HG03139 (cell line): ENCODE results near the gene CAPS2.

ENCODE experiments used
- ATAC-seq: cut with Tn5 transposase; IDR thresholded peaks from one replicate; pipeline ENCODE4 v1.9.1; 2021; ENCODE audit not compliant: unreplicated experiment

Gene CAPS2

GRCh38 chr12:75305412-75306332 lies 24.5 kb downstream of the CAPS2 start:
- ATAC-seq: no peak

DNA sequence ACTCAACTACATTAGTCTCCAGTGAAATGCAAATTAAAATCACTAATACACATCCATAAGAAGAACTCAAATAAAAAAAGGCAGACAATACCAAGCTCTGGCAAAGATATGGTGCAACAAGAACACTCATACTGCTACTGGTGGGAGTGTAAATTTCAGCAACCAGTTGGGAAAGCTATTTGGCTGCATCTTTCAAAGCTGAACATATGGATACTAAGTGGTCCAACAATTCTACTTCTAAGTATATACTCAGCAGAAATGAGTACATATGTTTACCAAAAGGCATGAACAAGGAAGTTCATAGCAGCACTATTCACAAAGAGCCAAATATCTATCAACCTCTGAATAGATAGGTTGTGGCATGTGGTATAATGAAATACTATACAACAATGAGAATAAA lies 27.3 kb downstream of the CAPS2 start:
- no peak for ATAC-seq

DNA sequence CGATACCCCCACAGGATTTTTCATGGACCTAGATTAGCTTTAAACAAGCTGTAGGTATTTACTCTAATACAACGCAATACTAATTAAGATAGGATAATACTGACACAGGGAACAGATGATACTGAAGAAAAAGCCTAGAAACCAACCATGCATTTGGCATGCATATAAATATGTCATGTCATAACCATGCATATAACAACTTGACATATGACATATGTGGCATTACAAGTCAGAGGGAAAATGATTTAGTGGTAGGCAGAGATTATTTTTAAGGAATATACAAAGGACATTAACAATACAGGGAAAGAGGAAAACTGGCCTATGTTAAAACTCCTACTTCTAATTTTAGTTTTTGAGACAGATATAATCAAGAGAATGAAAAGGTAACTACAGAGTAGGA lies 27.9 kb downstream of the CAPS2 start:
- ATAC-seq: no peak

- no peak for ATAC-seq
Measured at GRCh38 chr12:75294797-75295196, 35.3 kb downstream of the CAPS2 start.

DNA sequence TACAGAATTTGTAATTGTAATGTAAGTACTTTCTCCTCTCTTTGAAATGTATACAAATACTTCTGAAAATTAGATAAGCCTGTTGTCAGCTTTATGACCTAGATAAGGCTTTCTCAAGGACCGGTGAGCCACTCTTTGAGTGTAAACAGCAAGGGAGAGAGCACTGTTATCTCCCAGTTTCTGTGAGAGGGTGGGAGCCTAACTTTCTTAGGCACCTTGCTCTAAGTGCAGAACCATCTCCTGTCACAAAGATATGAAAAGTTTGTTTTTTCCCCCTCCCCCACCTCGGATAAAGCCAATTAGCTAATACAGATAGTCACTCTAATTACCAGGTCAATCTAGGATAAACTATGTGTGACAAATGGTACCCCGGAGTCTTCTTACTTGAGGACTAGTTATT lies 35.8 kb downstream of the CAPS2 start:
- ATAC-seq: no peak

- no peak for ATAC-seq
Measured at GRCh38 chr12:75291014-75291413, 39.1 kb downstream of the CAPS2 start.

DNA sequence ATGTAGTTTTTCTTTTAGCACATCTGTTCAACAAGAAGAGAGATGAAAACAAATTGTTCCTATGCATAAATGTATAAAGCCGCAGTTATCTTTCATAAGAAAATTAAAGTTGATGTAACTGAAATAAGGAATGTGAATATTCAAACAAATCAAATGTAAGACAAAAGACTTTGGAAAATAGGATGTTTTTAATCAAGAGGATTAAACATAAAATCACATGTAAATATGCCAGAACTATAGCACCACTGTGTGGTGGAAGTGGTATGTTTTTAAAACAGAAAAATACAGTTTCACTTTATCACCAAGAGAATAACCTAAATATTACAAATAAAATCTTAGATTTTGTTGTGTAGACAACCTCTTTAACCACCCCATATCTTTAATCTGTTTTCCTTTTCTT lies 40.4 kb downstream of the CAPS2 start:
- ATAC-seq: no peak

DNA sequence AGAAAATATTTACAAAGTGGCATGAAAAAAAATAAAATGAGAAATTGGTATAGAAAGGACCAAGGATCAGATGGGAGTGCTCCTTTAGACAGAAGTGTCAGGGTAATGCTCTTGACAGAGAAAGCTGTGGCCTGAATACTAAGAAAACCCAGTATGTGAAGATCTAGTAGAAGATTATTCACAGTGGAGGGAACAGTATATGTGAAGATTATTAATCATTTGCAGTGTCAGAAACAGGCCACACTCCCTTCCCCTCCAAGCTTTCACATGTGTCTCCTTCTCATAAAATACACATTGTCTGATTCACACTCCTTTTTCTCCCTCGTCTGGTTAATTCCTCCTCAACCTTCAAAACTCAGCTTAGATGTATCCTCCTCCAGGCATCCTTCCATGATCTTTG lies 41.3 kb downstream of the CAPS2 start:
- no peak for ATAC-seq

- no peak for ATAC-seq
Measured at GRCh38 chr12:75275702-75276101, 54.4 kb downstream of the CAPS2 start.

GRCh38 chr12:75271576-75271975 lies 58.5 kb downstream of the CAPS2 start:
- no peak for ATAC-seq

DNA sequence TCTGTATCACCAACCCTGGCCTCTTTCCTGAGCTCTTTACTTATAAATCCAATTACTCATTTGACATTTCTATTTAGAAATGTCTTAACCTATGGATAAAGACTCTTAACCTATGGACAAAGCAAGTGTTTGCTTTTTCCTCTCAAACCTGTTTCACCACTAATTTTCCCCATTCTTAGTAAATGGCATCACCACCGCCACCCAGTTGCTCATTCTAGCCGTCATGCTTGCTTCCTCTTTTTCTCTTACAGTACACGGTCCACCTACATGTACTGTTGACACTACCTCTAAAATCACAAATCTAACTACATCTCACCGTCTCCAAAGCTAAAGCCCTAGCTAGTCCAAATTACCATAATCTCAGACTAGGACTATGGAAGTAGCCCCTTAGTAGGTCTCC lies 60.0 kb downstream of the CAPS2 start:
- ATAC-seq: no peak

GRCh38 chr12:75269209-75269608 lies 60.9 kb downstream of the CAPS2 start:
- no peak for ATAC-seq

DNA sequence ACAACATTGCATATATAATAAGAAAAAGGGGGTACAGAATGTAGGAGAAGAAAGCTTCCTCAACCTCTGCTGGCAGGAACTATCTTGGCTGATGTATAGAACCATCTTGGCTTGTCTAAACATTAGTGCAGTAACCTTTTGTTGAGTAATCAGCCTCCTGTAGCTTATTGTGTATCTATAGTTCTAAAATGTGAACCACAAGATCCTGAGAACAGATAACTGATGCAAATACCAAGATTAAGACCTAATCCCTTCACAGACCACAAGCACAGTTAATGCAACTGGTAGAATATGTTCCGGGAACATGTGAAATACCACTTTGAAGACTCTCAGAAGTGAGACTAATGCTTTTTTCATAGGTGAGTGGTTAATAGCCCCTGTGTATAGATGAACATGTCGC lies 69.8 kb downstream of the CAPS2 start:
- ATAC-seq: no peak

GRCh38 chr12:75259143-75259542 lies 71.0 kb downstream of the CAPS2 start:
- no peak for ATAC-seq

- ATAC-seq: no peak
Measured at GRCh38 chr12:75257510-75257909, 72.6 kb downstream of the CAPS2 start.

DNA sequence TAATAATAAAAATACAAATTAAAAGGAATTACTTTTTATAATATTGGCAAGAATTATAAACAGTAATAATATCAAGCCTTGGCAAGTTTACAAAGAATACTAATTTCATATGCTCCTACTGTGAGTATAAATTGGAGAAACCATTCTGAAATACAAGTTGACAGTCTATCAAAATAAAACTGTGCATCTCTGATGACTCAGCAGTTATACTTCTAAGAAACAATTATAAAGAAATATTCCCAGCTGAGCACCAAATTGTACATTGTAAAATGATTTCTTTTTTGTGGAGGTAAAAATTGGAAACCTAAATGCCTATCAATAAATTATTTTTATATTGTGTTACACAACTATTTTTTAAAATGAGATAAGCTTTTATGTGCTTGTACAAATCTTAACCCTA lies 85.0 kb downstream of the CAPS2 start:
- no peak for ATAC-seq

DNA sequence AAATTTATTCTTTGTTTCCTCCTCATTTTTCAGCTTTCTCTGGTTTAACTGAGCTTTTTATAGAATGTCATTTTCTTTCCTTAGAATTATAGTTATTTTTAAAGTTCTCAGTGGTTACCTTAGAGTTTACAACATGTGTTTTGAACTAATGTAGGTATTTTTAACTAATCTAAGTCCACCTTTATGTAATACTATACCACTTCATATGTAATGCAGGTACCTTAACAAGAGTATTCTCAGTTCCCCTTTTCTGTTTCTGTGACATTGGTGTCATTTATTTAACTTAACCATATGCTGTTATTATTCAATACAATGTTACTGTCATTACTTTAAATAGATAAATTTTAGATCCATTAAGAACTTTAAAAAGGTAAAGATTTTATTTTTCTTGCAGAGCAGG lies 90.1 kb downstream of the CAPS2 start:
- ATAC-seq: peak; percentile 90

- ATAC-seq: no peak
Measured at GRCh38 chr12:75236206-75236605, 93.9 kb downstream of the CAPS2 start.

DNA sequence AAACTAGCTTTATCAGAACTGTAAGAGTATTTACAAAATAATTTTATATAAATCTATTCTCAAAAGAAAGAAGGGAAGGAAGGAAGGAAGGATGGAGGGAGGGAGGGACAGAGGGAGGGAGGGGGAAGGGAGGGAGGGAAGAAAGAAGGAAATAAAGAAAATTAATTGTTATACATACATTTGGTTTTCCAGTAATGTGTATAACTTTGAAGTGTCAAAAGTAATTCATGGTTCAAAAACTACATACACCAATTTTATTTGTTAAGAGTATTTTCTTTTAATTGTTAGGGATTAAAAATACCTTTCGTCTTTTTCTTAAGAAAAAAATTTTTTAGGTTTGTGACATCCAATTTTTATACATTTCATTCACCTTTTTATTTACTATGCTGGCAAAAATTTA lies 103.0 kb downstream of the CAPS2 start:
- no peak for ATAC-seq
